Measurements from ENCODE around the gene C6orf120. TPM values are rescaled to one million over a fixed set of nuclear protein-coding genes. Genes with fewer than 3 reads are reported as not detected.

C6orf120 gene
- 28.0 and 30.1 TPM in 2 replicates for total RNA-seq (2014; rRNA removed; shearing (Covaris generic); ENCODE audit: low replicate concordance)

GRCh38 chr6:169701954-169702839, at the start of gene C6orf120, which contains the start of gene WDR27:
TSS of gene C6orf120 (plus strand) at chr6:169702126. CDS start at chr6:169702460, 334 bp downstream.
TSS of gene WDR27 (minus strand) at chr6:169702029. CDS start at chr6:169689005, 13,024 bp downstream.
- in situ Hi-C loops (cut with HindIII; ENCODE audit: low pct_unique_long_range_greater_than_20kb, low sequenced_read_pairs), result no loop called here
- peak; percentile 93 for DNase-seq (ENCODE audit: low read depth)

GRCh38 chr6:169652896-169653295, 49.0 kb upstream of the C6orf120 start:
- in situ Hi-C loops (cut with HindIII; ENCODE audit: low pct_unique_long_range_greater_than_20kb, low sequenced_read_pairs), result no loop called here
- DNase-seq (ENCODE audit: low read depth), result no peak

DNA sequence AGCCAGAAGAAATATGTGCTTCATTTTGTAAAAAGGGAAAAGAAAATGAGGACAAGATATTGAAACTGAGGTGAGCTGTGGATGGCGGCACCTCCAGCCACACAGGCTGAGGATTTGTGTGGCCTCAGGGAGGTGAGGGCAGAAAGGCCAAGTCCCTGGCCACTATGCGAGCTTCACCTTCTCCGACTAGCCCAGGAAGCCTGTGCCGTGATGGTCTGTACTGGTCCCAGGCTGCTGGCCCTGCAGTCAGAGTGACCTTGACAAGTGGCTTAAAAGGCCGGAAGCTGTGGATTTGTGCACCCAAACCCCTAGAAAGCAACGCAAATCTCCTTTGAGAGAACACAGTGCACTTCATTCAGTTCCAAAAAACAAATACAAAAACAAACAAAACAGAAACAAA, 48.2 kb upstream of the C6orf120 start:
- in situ Hi-C loops (cut with HindIII; ENCODE audit: low pct_unique_long_range_greater_than_20kb, low sequenced_read_pairs), result no loop called here
- no peak for DNase-seq (ENCODE audit: low read depth)

DNA sequence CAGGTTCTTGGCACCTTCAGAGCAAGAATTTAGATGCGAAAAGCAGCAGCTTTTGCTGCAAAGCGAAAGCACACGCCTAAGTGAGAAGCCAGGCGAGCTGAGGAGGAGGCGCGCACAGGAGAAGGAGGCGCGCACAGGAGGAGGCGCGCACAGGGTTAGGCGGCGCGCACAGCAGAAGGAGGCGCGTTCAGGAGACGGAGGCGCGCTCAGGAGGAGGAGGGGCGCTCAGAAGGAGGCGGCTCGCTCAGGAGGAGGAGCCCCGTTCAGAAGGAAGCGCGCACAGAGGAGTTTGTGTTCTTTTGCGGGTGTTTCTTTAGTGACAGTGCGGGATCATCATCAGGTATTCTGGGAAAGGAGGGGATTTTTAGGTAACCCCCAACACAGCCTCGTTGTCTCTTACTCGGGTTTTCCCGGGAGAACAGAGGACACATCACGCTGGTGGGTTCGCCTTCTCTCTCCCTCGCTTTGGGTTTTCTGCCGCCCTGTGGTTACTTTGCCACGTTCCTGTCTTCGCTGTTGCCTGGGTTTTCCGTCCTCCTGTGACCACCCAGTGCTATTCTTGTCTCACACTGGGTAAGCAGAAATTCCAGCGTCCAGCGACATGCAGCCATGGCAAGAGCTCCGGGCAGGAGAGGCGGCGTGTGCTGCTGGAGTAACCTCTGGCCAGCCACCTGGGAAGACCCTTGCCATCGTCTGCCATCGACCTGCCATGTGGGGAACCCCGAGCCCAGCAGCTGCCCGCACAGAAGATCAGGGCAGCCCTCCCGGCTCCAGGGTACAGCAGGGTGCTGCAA, 47.1 kb upstream of the C6orf120 start:
- in situ Hi-C loops (cut with HindIII; ENCODE audit: low pct_unique_long_range_greater_than_20kb, low sequenced_read_pairs), result no loop called here
- DNase-seq (ENCODE audit: low read depth), result peak; percentile 41

DNA sequence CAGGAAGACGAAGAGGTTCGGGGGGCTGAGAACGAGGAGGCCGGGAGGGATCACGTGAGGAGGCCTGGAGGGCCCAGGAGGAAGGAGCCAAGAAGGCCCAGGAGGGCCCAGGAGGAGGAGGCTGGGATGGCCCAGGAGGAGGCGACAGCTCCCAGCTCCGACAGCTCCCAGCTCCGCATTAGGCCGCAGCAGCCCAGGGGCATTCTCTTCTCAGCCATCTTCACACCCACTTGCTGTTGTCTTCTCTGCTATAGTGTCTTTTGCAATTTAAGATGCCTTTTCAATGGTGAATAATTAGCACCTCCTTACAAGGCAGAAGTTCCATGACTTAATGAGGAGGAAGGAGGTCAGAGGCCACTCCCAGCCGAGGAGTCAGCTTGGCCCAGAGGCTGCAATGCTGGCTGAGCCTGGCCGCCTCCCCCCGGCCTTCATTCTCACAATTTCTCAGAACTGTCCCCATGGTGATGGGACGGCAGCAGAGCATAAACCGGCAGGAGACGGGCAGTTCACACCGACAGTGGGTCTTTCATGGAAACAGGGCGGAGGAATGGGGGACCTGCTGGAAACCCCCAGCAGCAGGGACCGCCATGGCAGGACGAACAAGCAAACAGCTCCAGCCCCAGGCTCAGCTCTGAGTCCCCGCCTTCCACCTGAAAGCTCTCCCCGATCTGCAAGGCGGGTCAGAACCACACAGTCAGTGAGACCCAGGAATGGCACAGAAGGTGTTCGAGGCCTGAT, 45.2 kb upstream of the C6orf120 start:
- DNase-seq (ENCODE audit: low read depth), result no peak
- in situ Hi-C loops (cut with HindIII; ENCODE audit: low pct_unique_long_range_greater_than_20kb, low sequenced_read_pairs), result no loop called here

- in situ Hi-C loops (cut with HindIII; ENCODE audit: low pct_unique_long_range_greater_than_20kb, low sequenced_read_pairs), result no loop called here
- no peak for DNase-seq (ENCODE audit: low read depth)
Observed at GRCh38 chr6:169657284-169657610, 44.7 kb upstream of the C6orf120 start.

DNA sequence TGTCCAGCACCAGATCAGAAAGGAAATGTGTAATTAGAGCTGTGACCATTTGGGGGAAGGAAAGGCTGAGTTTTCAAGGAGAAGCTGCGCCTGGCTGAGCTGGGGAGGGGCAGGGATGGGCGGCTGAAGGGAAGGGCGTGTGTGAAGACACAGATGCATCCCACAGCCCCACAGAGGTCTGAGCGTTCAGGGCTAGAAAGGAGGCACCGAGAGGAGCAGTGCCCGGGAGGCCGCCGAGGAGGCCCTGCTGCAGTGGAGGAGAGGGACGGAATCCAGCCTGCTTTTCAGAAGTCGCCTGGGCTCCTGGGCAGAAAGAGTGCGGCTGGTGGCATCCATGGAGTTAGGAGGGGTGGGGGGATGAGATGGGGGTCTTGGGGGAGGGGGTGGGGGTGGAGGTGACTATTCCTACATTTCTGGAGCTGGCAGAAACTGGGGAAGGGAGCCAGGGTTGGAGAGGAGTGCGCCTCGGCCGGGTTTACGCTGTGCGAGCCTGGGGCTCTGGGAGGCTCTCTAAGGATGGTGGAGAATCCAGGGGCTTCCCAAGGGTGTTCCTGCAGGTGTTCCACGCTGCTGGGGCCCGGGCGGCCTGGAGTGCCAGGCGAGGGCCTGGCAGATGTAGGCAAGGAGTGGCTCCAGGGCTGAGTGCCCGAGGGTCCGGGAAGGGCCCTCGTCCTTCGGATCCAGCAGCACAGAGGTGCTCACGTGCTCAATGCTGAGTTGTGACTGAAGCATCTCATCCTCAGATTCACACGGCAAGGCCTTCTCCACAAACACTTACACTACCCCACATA, 41.9 kb upstream of the C6orf120 start:
- DNase-seq (ENCODE audit: low read depth), result no peak
- in situ Hi-C loops (cut with HindIII; ENCODE audit: low pct_unique_long_range_greater_than_20kb, low sequenced_read_pairs), result no loop called here

GRCh38 chr6:169660751-169661390, 41.1 kb upstream of the C6orf120 start:
- in situ Hi-C loops (cut with HindIII; ENCODE audit: low pct_unique_long_range_greater_than_20kb, low sequenced_read_pairs), result no loop called here
- no peak for DNase-seq (ENCODE audit: low read depth)

DNA sequence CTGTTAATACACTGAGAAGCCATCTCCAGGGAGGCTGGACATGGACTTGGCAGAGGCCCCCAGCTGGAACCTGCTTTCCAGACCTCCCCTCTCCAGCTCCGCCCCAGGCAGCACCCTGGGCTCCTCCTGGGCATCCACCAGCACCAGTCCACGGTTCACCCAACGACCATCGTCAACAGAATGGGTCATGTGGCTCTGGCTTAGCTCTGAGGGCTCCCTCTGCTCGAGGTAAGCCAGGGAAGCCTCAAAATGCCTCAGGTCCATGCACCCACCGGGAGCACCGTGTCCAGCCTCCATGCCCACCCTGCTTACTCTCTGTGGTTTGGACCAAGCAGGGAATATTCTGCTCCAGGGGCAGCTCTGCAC, 40.6 kb upstream of the C6orf120 start:
- no peak for DNase-seq (ENCODE audit: low read depth)
- in situ Hi-C loops (cut with HindIII; ENCODE audit: low pct_unique_long_range_greater_than_20kb, low sequenced_read_pairs), result no loop called here

- no peak for DNase-seq (ENCODE audit: low read depth)
- in situ Hi-C loops (cut with HindIII; ENCODE audit: low pct_unique_long_range_greater_than_20kb, low sequenced_read_pairs), result no loop called here
Observed at GRCh38 chr6:169663468-169663867, 38.5 kb upstream of the C6orf120 start.

DNA sequence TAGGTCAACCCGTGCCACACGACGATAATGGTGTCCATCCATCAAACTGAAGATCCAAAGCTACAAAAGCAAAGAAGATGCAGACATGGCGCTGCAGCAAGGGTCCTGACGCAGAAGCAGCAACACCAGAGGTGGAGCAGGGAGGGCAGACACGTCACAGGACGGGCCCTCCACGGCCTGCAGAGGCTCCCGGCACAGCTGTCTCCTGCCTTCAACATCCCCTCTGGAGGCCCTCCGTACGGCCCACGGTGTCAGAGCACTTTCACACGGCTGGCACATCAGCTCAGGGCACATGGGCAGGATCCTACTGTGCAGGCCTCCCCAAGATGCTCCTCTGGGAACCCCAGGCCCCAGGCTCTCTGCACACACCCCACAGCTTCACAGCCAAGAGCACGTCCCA, 37.7 kb upstream of the C6orf120 start:
- DNase-seq (ENCODE audit: low read depth), result no peak
- in situ Hi-C loops (cut with HindIII; ENCODE audit: low pct_unique_long_range_greater_than_20kb, low sequenced_read_pairs), result no loop called here

- in situ Hi-C loops (cut with HindIII; ENCODE audit: low pct_unique_long_range_greater_than_20kb, low sequenced_read_pairs), result no loop called here
Observed at GRCh38 chr6:169665289-169665688, 36.6 kb upstream of the C6orf120 start.

GRCh38 chr6:169666441-169666840, 35.5 kb upstream of the C6orf120 start:
- in situ Hi-C loops (cut with HindIII; ENCODE audit: low pct_unique_long_range_greater_than_20kb, low sequenced_read_pairs), result no loop called here
- DNase-seq (ENCODE audit: low read depth), result no peak

More at GRCh38 chr6:169665289-169665688, 36.6 kb upstream of the C6orf120 start:
- DNase-seq (ENCODE audit: low read depth), result no peak

- in situ Hi-C loops (cut with HindIII; ENCODE audit: low pct_unique_long_range_greater_than_20kb, low sequenced_read_pairs), result no loop called here
- DNase-seq (ENCODE audit: low read depth), result no peak
Observed at GRCh38 chr6:169667716-169668115, 34.2 kb upstream of the C6orf120 start.

GRCh38 chr6:169668203-169668847, 33.6 kb upstream of the C6orf120 start:
- DNase-seq (ENCODE audit: low read depth), result no peak
- in situ Hi-C loops (cut with HindIII; ENCODE audit: low pct_unique_long_range_greater_than_20kb, low sequenced_read_pairs), result no loop called here

GRCh38 chr6:169669147-169669546, 32.8 kb upstream of the C6orf120 start:
- no peak for DNase-seq (ENCODE audit: low read depth)
- in situ Hi-C loops (cut with HindIII; ENCODE audit: low pct_unique_long_range_greater_than_20kb, low sequenced_read_pairs), result no loop called here

GRCh38 chr6:169669889-169670288, 32.0 kb upstream of the C6orf120 start:
- in situ Hi-C loops (cut with HindIII; ENCODE audit: low pct_unique_long_range_greater_than_20kb, low sequenced_read_pairs), result no loop called here
- no peak for DNase-seq (ENCODE audit: low read depth)

Data from Caki2 (cell line).